ENCODE data around the gene TENM4. TPM values are rescaled to one million over a fixed set of nuclear protein-coding genes. Genes with fewer than 3 reads are reported as not detected.

Gene TENM4
- total RNA-seq, 2 experiments from 2014 or later = not detected

DNA sequence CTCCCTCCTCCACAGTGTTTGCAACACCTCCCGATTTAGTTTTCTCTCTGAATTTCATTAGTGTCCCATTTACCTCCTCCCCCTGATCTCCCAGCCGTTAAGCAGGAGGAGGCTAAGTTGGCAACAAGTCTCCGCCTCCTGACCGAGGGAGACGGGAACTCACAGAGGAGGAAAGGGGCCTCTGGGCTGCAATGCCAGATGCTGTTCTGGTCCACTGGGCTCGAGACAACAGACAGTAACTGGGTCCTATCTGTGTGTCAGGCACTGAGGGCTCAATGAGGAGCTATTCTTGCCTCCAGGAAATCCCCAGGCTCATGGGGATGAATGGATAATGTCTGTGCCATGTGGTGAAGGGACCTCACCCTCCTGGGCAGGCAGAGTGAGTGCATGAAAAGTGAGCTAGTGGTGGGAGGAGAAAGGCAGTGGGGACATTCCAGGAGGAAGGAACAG is 228.1 kb downstream of the TENM4 start:
- Mint-ChIP-seq H3K4me1 (no peaks in the 10 kb centered on the region), H3K4me3 (no peak overlapping the region), H3K9me3 (no peaks in the 10 kb centered on the region), H3K36me3 (no peaks in the 10 kb centered on the region), H3K27me3 (peaks cover 9% of the 10 kb centered on the region), H3K27ac (no peak overlapping the region)
- DNase-seq = no peak

DNA sequence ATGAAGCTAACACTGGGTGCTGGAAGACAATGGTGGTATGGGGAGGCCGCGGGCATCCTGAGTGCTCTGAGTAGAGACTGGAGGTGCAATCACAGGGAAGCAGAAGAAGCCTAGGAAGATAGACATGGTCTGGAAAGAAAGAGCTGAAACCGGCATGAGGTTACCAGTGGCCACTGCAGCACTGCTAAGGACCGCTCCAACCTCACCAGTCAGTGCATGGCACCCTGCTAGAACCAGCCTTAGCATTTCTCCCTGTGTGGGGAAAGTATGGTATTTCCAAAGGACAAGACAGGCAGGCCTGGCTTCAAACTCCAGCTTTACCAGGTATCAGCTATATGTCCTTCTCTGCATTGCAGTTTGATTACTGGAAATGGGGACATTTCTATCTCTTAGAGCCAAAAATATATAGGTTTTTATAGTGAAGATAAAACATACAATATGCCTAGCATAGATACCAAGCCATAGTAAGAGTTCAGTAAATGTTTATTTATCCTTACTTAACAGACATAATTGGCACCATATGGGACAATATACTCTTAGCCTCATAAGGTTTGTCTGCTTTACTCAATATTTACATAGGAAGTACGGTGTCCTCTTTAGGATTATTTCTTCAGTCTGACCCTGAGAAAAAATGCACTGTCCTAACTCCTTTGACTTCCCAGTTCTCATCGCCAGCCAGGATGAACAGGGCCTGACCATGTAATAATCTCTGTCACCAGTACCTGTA is 231.1 kb downstream of the TENM4 start:
- Mint-ChIP-seq H3K4me1 (no peaks in the 10 kb centered on the region), H3K9me3 (no peaks in the 10 kb centered on the region), H3K27me3 (peaks cover 9% of the 10 kb centered on the region)

DNA sequence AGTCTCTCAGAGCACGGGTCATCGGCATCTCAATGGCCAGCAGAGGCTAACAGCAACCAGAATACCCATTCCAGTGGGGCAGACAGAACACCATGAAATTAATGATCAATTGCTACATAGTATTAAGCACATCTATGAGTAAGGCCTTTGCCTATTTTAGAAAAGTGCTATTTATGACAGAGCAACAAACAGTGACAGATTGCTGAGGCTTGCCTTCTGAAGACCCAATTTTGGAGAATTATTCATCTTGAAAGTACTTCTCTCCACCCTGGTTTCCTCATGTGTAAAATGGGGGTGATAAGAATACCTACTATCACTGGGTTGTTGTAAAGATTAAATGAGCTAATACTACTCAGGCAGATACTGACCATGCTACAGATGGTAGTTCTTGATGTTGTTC is 232.7 kb downstream of the TENM4 start:
- H3K4me3 Mint-ChIP-seq = no peak overlapping the region
- H3K36me3 Mint-ChIP-seq = no peaks in the 10 kb centered on the region
- H3K27ac Mint-ChIP-seq = no peak overlapping the region

More for the DNA sequence above, 231.1 kb downstream of the TENM4 start:
- H3K27ac Mint-ChIP-seq = no peak overlapping the region
- no peak overlapping the region for H3K4me3 Mint-ChIP-seq
- DNase-seq = no peak
- no peaks in the 10 kb centered on the region for H3K36me3 Mint-ChIP-seq

DNA sequence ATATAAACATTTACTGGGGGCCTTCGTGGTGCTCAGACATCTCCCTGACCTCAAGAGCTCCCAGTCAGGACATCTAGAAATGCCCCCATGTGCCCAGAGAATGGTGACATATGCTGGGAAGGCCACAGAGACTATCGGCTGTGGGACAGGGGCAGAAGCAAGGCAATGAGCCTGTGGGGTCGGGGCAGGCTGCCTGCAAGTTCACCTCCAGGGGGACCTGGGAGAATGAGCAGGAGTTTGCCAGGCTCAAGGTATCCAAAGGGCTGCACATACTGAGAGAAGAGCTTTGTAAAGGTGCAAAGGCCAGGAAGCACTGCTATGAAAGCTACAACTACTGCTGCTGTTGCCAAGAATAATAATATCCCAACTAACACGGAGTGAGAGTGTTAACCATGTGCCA is 233.9 kb downstream of the TENM4 start:
- Mint-ChIP-seq H3K4me3 (no peak overlapping the region), H3K27ac (no peak overlapping the region), H3K27me3 (no peaks in the 10 kb centered on the region), H3K4me1 (no peaks in the 10 kb centered on the region), H3K36me3 (no peaks in the 10 kb centered on the region), H3K9me3 (no peaks in the 10 kb centered on the region)
- no peak for DNase-seq

More for the DNA sequence above, 232.7 kb downstream of the TENM4 start:
- no peaks in the 10 kb centered on the region for H3K4me1 Mint-ChIP-seq
- peaks cover 7% of the 10 kb centered on the region for H3K27me3 Mint-ChIP-seq
- H3K9me3 Mint-ChIP-seq = no peaks in the 10 kb centered on the region
- no peak for DNase-seq

DNA sequence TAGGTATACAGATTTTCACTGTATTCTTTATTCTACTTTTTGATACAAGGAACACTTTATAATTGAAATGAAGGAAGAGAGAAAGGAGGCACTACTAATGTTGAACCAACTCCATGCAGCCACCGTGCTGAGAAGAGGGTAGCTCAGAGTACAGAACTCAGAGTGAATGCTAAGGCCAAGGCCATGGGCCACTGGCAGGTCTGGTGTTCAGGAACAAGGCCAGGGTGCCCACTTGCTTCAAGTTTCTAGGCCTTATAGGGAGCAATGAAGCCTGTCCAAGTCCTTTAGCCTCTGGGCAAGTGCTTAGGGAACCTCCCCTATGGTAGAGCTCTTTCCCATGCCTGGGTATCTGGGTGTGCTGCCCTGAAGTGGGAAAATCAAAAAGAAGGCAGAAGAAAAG is 235.0 kb downstream of the TENM4 start:
- H3K4me1 Mint-ChIP-seq = peaks cover 2% of the 10 kb centered on the region
- no peaks in the 10 kb centered on the region for H3K27me3 Mint-ChIP-seq
- no peaks in the 10 kb centered on the region for H3K9me3 Mint-ChIP-seq
- H3K27ac Mint-ChIP-seq = no peak overlapping the region
- H3K4me3 Mint-ChIP-seq = no peak overlapping the region
- DNase-seq = no peak
- H3K36me3 Mint-ChIP-seq = no peaks in the 10 kb centered on the region

DNA sequence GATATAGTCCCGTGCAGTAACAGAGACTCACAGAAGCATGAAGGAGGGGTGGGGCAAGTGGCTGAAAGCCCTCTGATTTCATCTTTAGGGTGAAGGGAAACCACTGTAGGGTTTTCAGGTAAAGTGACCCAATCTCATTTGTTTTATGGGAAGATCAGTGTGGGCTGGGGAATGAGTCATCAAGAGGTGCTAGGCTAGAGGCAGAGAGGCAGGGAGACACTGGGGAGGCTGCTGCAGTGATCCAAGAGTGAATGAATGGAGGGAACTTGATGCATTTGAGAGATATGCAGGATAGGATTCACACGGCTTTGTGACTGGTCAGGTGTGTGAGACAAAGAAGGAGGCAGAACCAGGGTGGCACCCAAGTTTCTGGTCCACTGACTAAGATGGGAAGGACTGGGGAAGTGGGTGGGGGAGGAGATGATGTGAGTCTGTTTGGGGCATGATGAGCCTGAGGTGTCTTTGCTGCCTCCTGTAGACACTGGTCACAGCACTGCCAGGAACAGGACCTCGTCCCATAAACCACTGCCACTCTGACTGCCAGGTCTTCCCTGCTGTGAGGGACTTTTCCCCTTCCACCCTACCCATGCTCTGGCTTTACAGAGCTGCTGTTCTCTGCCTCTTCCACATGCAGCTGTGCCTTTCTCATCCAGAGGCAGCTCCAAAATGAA is 239.0 kb downstream of the TENM4 start:
- H3K27ac Mint-ChIP-seq = no peak overlapping the region
- peaks cover 2% of the 10 kb centered on the region for H3K4me1 Mint-ChIP-seq
- H3K27me3 Mint-ChIP-seq = no peaks in the 10 kb centered on the region
- no peaks in the 10 kb centered on the region for H3K9me3 Mint-ChIP-seq
- no peaks in the 10 kb centered on the region for H3K36me3 Mint-ChIP-seq
- no peak for DNase-seq
- H3K4me3 Mint-ChIP-seq = no peak overlapping the region

DNA sequence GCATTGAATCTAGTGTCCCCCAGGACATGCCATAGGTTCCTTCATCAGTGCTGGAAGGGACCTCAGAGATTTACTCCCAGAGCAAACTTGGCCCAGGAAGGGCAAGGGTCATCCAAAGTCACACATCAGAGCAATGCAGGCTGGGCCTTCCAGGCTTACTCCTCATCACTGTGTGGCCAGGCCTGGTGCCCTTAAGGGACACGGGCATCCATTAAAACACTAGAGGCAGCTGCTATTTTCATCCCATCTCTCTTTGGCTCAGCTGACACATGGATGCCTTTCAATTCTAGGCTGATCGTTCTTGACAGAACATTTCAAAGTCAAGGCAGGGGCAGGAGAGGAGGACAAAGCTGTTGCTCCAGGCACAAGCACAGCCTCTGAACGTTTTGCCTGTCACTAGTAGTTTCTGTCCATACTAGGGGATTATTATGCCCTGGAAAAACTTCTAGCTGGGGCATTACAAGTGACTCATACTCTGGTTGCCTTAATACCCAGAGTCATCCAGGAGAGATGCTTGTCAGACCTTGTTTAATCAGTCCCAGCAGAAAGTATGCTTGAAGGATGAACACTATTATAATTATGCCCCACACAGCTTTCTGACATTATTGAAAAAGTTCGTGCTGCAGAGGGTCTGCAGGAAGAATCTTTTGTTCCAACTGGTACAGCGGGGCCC is 240.3 kb downstream of the TENM4 start:
- DNase-seq = no peak
- no peaks in the 10 kb centered on the region for H3K36me3 Mint-ChIP-seq
- no peak overlapping the region for H3K27ac Mint-ChIP-seq
- H3K4me3 Mint-ChIP-seq = no peak overlapping the region
- H3K27me3 Mint-ChIP-seq = no peaks in the 10 kb centered on the region
- peaks cover 2% of the 10 kb centered on the region for H3K4me1 Mint-ChIP-seq
- no peaks in the 10 kb centered on the region for H3K9me3 Mint-ChIP-seq

DNA sequence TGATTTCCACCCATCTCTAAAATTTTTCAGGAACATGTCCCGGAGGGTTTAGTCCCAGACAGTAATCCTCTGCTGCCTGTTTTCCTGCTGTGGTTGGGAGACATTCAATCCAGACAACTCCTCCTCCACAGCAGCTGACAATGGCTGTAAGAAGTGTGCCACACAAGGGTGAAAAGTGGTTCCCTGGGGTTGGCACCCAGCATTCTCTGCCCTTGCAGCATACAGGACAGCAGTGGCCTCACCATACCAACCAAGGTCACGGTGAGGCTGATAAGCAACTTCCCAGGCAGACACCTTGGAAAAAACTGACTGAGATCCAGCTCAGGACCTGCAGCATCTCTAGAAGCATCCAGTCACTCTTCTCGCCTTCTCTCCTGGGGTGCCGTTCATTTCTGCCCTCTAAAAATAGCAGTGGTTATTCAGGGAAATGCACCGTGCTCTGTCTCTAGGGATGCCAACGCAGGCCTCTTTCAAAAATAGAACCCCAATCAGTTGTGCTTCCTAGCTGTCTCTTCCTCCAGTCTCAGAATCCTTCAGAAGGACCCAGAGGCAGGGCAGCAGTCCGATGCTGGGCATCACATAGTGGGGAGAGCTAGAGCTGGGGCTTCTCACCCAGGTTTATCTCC is 241.0 kb downstream of the TENM4 start:
- Mint-ChIP-seq H3K9me3 (no peaks in the 10 kb centered on the region), H3K4me1 (peaks cover 2% of the 10 kb centered on the region), H3K27me3 (no peaks in the 10 kb centered on the region), H3K27ac (no peak overlapping the region), H3K4me3 (no peak overlapping the region), H3K36me3 (no peaks in the 10 kb centered on the region)
- no peak for DNase-seq

DNA sequence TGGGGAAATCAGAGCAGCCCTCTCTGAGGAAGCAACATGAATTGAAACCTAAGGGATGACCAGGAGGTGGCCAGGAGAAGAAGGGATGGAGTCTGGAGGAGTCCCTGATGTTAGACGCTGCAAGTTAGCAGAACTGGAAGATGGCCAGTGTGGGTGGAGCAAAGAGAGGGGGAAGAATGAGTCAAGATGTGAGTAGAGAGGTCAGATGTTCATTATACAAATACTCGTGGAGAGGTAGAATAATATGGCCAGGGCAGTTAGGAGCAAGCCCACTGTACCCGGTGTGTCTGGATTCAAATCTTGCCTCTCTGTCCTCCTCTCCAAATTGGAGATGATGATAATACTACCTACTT is 242.0 kb downstream of the TENM4 start:
- no peaks in the 10 kb centered on the region for H3K27me3 Mint-ChIP-seq
- DNase-seq = no peak
- H3K36me3 Mint-ChIP-seq = no peaks in the 10 kb centered on the region
- H3K9me3 Mint-ChIP-seq = no peaks in the 10 kb centered on the region
- peaks cover 2% of the 10 kb centered on the region for H3K4me1 Mint-ChIP-seq
- no peak overlapping the region for H3K4me3 Mint-ChIP-seq
- H3K27ac Mint-ChIP-seq = no peak overlapping the region

DNA sequence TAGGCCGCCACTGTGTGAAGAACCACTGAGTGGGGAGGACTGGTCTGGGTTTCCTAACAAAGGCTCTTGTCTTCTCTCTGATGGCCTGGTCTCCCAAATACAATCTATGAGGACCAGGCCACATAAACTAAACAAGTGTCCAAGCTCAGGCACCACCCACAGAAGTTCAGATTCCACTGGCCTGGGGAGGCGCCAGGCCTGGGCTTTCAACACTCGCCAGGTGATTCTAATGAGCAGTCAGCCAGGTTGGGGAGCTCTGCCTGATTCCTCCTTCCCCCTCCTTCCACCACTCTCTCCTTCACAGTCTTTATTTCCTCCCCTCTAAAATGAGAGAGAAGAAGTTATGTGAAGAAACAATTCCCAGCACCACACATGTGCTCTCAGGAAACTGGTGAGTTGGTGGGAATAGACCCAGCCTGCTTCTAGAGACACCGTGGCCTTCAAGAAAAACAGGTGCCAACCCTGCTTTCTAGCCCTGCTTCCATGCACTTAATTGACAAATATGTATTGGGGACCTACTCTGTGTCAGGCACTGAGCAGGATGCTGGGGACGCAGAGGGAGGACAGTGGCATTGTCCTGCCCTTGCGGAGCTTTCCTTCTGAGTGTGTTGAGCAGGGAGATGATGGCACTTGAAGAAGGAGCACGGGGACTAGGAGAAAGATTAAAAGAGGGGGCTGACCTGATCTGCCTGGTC is 242.5 kb downstream of the TENM4 start:
- no peaks in the 10 kb centered on the region for H3K9me3 Mint-ChIP-seq
- no peaks in the 10 kb centered on the region for H3K36me3 Mint-ChIP-seq
- H3K4me1 Mint-ChIP-seq = peaks cover 2% of the 10 kb centered on the region
- no peak overlapping the region for H3K4me3 Mint-ChIP-seq
- DNase-seq = no peak
- H3K27ac Mint-ChIP-seq = no peak overlapping the region
- H3K27me3 Mint-ChIP-seq = peaks cover 3% of the 10 kb centered on the region

DNA sequence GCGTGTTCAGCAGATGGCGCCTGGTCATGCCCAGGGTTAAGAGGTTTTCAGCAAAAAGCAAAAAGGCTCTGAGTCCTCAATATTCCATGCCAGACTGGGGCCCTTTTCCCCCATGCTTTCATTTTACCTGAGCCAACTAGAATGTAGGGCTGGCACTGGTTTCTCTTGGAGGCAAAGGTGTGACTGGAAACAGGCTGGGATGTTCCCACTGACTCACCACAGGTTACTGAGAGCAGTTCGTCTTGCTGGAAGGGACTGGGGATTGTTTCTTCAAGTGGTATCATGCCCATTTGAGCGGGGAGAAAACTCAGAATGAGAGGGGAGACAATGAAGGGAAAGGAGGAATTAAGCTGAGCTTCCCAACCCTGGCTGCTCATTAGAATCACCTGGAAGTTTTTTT is 243.9 kb downstream of the TENM4 start:
- no peaks in the 10 kb centered on the region for H3K36me3 Mint-ChIP-seq
- peaks cover 3% of the 10 kb centered on the region for H3K27me3 Mint-ChIP-seq
- no peak for DNase-seq
- no peak overlapping the region for H3K4me3 Mint-ChIP-seq
- H3K27ac Mint-ChIP-seq = no peak overlapping the region
- H3K9me3 Mint-ChIP-seq = no peaks in the 10 kb centered on the region
- peaks cover 2% of the 10 kb centered on the region for H3K4me1 Mint-ChIP-seq

DNA sequence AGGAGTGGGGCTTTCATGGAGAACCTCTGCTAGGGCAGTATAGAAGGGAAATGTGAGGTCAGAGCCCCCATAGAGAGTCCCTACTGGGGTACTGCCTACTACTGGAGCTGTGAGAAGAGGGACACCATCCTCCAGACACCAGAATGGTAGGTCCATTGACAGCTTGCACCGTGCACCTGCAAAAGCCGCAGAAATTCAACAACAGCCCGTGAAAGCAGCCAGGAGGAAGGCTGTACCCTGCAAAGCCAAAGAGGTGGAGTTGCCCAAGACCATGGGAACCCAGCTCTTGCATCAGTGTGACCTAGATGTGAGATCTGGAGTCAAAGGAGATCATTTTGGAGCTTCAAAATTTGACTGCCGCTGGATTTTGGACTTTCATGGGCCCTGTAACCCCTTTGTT is 245.6 kb downstream of the TENM4 start:
- no peak overlapping the region for H3K27ac Mint-ChIP-seq
- DNase-seq = no peak
- H3K27me3 Mint-ChIP-seq = peaks cover 3% of the 10 kb centered on the region
- H3K4me1 Mint-ChIP-seq = no peaks in the 10 kb centered on the region
- H3K36me3 Mint-ChIP-seq = no peaks in the 10 kb centered on the region
- H3K4me3 Mint-ChIP-seq = no peak overlapping the region
- H3K9me3 Mint-ChIP-seq = no peaks in the 10 kb centered on the region

DNA sequence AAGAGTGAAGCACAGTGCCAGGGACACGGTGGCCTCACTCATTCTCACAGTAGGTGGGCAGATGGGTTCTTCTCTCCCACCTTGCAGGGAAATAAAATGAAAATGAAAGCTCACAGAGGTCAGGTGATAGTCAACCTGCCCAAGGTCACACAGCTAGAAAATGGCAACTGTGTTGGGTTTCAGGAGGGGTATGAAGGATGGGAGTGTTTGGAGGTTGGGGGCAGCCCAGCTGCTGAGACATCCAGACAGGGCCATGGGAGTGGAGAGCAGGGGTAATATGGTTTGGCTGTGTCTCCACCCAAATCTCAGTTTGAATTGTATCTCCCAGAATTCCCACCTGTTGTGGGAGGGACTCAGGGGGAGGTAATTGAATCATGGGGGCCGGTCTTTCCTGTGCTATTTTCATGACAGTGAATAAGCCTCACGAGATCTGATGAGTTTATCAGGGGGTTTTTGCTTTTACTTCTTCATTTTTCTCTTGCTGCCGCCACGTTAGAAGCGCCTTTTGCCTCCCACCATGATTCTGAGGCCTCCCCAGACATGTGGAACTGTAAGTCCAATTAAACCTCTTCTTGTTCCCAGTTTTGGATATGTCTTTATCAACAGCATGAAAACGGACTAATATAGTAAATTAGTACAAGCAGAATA is 247.0 kb downstream of the TENM4 start:
- Mint-ChIP-seq H3K27me3 (peaks cover 3% of the 10 kb centered on the region), H3K4me1 (no peaks in the 10 kb centered on the region), H3K36me3 (no peaks in the 10 kb centered on the region), H3K27ac (no peak overlapping the region), H3K4me3 (no peak overlapping the region), H3K9me3 (no peaks in the 10 kb centered on the region)
- DNase-seq = no peak

DNA sequence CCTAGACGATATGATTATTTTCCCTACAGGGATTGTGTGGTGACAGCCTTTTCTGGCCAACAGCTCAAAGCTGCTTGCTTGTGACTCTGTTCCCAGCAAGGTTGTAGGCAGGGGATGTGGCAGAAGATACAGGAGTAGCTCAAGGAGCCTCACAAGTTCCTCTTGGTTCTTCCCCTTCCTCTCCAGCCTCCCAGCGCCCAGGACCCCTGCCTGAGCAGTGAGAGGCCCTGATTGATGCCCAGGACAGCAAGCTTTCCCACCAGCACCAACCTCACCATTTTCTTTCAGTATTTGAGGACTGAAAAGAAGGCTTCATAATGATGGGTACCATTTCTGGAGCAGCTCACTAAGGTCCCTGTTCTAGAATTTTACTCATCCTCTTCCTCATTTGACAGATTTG is 248.0 kb downstream of the TENM4 start:
- Mint-ChIP-seq H3K4me1 (no peaks in the 10 kb centered on the region), H3K4me3 (no peak overlapping the region), H3K27ac (no peak overlapping the region), H3K9me3 (no peaks in the 10 kb centered on the region), H3K36me3 (no peaks in the 10 kb centered on the region), H3K27me3 (peaks cover 3% of the 10 kb centered on the region)
- DNase-seq = no peak

All from activated naive CD8-positive, alpha-beta T cell treated with anti-CD3 and anti-CD28 coated beads for 36 hours (primary cell).